Mesothelial cell of epicardium (in vitro differentiated cells): ENCODE results near the gene SPPL3. TPM values are rescaled to one million over a fixed set of nuclear protein-coding genes. Genes with fewer than 3 reads are reported as not detected.

ENCODE experiments used
- DNase-seq, 2 experiments: peaks; one replicate each; pipeline ENCODE4 v3.0.0; 2021; ENCODE audit warnings: low spot score in 2 of 2; ENCODE audit not compliant: unreplicated experiment in 2 of 2
- H3K27ac Mint-ChIP-seq: 2 replicates; pipeline ENCODE4 v1.8.0; 2021; ENCODE audit warnings: mixed read lengths
- H3K27me3 Mint-ChIP-seq: 2 replicates; pipeline ENCODE4 v1.8.0; 2021; ENCODE audit warnings: low read depth, mixed read lengths
- H3K36me3 Mint-ChIP-seq: 2 replicates; pipeline ENCODE4 v1.8.0; 2021; ENCODE audit warnings: mixed read lengths
- H3K4me1 Mint-ChIP-seq: 2 replicates; pipeline ENCODE4 v1.8.0; 2021; ENCODE audit warnings: mixed read lengths
- H3K4me3 Mint-ChIP-seq: 2 replicates; pipeline ENCODE4 v1.8.0; 2021; ENCODE audit warnings: mild to moderate bottlenecking, moderate library complexity, mixed read lengths
- H3K9me3 Mint-ChIP-seq: 2 replicates; pipeline ENCODE4 v1.8.0; 2021; ENCODE audit warnings: mixed read lengths
- CTCF ChIP-seq: fragments of 200-600 bp; sonication (generic); IDR thresholded peaks from one replicate; pipeline ENCODE4 v1.5.0; 2021; ENCODE audit warnings: antibody characterized with exemption; ENCODE audit not compliant: unreplicated experiment
- total RNA-seq: library from RNA; stranded (reverse); gene quantifications from 3 replicates; pipeline ENCODE4 v1.2.1, GENCODE V29; 2021

SPPL3 gene
- total RNA-seq, 1 donor from 2014 or later, result 79.8 TPM

DNA sequence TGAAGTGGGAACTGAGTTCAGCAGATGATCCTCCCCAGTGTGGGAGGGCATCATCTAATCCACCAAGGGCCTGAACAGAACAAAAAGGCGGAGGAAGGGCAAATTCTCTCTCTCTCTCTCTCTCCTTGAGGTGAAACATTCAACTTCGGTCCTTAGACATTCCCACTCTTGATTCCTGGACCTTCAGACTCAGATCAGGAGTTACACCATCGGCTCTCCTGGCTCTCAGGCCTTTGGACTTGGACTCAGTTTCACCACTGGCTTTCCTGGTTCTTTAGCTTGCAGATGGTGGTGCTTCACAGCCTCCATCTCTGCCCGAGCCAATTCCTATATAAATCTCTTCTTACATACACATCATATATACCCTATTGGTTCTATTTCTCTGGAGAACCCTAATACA is 73.2 kb downstream of the SPPL3 start:
- no peak for DNase-seq
- H3K36me3 Mint-ChIP-seq, result peaks cover 2% of the 10 kb centered on the region
- no peaks in the 10 kb centered on the region for H3K9me3 Mint-ChIP-seq
- peak overlapping the region; percentile 77 for H3K27ac Mint-ChIP-seq
- TF ChIP-seq CTCF, result no peak
- peaks cover 54% of the 10 kb centered on the region for H3K4me1 Mint-ChIP-seq
- H3K27me3 Mint-ChIP-seq, result no peaks in the 10 kb centered on the region
- no peak overlapping the region for H3K4me3 Mint-ChIP-seq

DNA sequence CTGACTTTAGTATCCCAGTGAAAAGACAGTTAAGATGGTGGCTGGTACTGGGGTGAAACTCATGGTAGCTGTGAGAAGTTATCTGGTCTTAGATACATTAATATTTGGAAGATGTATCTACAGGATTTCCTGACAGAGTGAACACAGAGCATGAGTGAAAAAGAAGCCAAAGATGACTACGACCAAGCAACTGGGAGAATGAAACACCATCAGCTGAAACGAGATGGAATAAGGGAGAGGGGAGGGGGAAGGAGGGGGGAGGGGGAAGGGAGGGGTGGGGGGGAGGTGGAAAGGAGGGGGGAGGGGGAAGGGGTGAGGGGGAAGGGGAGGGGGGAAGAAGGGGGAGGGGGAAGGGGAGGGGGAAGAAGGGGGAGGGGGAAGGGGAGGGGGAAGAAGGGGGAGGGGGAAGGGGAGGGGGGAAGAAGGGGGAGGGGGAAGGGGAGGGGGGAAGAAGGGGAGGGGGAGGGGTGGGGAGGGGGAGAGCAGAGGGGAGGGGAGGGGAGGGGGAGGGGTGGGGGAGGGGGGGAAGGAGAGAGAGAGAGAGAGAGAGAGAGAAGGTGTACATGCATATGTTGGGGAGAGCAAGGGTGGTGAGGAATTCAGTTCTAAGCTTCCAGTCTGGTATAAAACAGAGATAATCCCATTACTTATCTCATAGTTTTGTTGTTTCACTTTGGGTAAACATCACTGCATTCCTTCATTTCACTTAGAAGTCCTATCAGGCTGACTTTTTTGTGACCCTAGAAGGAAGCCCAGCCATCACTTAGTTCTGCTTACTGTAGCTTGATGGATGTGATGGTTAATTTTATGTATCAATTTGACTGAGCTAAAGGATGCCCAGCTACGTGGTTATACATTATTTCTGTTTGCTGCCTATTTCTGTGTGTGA is 73.9 kb downstream of the SPPL3 start:
- no peak for DNase-seq
- Mint-ChIP-seq H3K36me3 (peaks cover 2% of the 10 kb centered on the region), H3K4me3 (no peak overlapping the region), H3K4me1 (peaks cover 52% of the 10 kb centered on the region), H3K27me3 (no peaks in the 10 kb centered on the region), H3K9me3 (no peaks in the 10 kb centered on the region), H3K27ac (peak overlapping the region; percentile 77)
- TF ChIP-seq CTCF, result no peak

- H3K27me3 Mint-ChIP-seq, result no peaks in the 10 kb centered on the region
- no peak overlapping the region for H3K4me3 Mint-ChIP-seq
- no peaks in the 10 kb centered on the region for H3K9me3 Mint-ChIP-seq
- H3K4me1 Mint-ChIP-seq, result peaks cover 47% of the 10 kb centered on the region
- peaks cover 2% of the 10 kb centered on the region for H3K36me3 Mint-ChIP-seq
- no peak for DNase-seq
- no peak overlapping the region for H3K27ac Mint-ChIP-seq
- TF ChIP-seq CTCF, result no peak
Observed at GRCh38 chr12:120826335-120826734, 77.8 kb downstream of the SPPL3 start.

DNA sequence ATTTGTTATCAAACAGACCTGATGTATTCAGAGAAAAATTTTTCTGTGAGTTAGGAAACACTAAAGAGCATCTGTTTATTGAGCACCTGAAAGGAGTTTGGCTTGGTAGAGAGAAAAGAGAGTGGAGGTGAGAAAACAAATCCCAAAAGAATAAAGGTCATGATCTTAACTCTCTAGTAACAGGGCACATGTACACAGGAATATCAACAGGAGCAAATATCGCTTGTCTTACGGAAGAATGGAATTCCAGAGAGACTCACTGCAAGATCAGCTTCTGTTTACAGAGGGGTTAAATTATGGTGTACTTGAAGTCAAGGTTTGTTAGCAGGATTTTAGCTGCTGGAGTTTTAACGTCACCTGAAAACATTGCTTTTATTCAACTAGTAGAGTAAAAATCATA is 78.8 kb downstream of the SPPL3 start:
- DNase-seq, result no peak
- no peak for TF ChIP-seq CTCF
- H3K9me3 Mint-ChIP-seq, result no peaks in the 10 kb centered on the region
- peaks cover 44% of the 10 kb centered on the region for H3K4me1 Mint-ChIP-seq
- H3K4me3 Mint-ChIP-seq, result no peak overlapping the region
- H3K27me3 Mint-ChIP-seq, result no peaks in the 10 kb centered on the region
- peaks cover 2% of the 10 kb centered on the region for H3K36me3 Mint-ChIP-seq
- H3K27ac Mint-ChIP-seq, result peak overlapping the region; percentile 19

DNA sequence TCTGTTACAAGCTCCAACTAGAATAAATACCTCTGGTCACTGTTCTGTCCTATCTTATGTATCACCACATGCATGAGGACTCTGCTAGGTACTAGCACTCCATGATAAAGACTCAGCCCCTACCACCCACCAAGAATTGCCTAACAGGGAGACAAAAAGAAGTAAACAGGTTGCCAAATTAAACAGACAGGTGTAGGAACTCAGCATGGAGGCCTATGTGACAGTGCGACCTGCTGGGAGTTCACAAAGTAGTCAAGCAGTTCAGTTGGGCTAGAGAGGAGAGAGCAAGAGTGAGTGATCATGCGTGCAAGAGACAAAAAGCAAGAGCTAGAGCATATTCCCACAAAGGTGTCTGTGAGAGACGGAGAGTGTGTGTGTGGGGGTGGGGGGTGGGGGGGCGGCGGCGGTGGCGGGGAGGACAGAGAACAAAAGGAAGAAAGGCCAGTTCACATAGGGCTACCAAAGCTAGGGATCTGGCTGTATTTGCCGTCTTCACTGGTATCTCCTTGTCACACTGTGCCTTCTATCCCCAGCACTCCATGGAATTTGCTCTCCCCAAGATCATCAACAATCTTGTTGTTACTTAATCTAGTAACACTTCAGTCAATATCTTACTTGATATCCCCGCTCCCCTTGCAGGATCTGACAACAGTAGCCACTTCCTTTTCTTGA is 81.2 kb downstream of the SPPL3 start:
- H3K4me3 Mint-ChIP-seq, result no peak overlapping the region
- no peak for DNase-seq
- no peak overlapping the region for H3K27ac Mint-ChIP-seq
- H3K4me1 Mint-ChIP-seq, result peaks cover 40% of the 10 kb centered on the region
- H3K36me3 Mint-ChIP-seq, result no peaks in the 10 kb centered on the region
- H3K9me3 Mint-ChIP-seq, result no peaks in the 10 kb centered on the region
- TF ChIP-seq CTCF, result no peak
- H3K27me3 Mint-ChIP-seq, result no peaks in the 10 kb centered on the region
